ENCODE results near the gene FOXC1. TPM values are rescaled to one million over a fixed set of nuclear protein-coding genes. Genes with fewer than 3 reads are reported as not detected.

FOXC1 gene
- total and polyA plus RNA-seq, 4 donors: 0.08 to 0.33 (median 0.14) TPM

DNA sequence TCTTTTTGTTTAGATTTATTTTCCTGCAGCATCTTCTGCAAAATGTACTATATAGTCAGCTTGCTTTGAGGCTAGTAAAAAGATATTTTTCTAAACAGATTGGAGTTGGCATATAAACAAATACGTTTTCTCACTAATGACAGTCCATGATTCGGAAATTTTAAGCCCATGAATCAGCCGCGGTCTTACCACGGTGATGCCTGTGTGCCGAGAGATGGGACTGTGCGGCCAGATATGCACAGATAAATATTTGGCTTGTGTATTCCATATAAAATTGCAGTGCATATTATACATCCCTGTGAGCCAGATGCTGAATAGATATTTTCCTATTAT lies 3.2 kb downstream of the FOXC1 start:
- H3K9me3 ChIP-seq (ENCODE audit: control insufficient read depth in 4 of 4, low read length in 3 of 4): peaks cover 0 to 9% (median 1%) of the 10 kb centered on the region in 4 donors
- TF ChIP-seq, protein P1, sequence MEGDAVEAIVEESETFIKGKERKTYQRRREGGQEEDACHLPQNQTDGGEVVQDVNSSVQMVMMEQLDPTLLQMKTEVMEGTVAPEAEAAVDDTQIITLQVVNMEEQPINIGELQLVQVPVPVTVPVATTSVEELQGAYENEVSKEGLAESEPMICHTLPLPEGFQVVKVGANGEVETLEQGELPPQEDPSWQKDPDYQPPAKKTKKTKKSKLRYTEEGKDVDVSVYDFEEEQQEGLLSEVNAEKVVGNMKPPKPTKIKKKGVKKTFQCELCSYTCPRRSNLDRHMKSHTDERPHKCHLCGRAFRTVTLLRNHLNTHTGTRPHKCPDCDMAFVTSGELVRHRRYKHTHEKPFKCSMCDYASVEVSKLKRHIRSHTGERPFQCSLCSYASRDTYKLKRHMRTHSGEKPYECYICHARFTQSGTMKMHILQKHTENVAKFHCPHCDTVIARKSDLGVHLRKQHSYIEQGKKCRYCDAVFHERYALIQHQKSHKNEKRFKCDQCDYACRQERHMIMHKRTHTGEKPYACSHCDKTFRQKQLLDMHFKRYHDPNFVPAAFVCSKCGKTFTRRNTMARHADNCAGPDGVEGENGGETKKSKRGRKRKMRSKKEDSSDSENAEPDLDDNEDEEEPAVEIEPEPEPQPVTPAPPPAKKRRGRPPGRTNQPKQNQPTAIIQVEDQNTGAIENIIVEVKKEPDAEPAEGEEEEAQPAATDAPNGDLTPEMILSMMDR (IDR thresholded peaks at IDR 0.05; ENCODE audit: low read depth, low read length, missing input control): no peak
- TF ChIP-seq, protein P2, sequence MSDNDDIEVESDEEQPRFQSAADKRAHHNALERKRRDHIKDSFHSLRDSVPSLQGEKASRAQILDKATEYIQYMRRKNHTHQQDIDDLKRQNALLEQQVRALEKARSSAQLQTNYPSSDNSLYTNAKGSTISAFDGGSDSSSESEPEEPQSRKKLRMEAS (IDR thresholded peaks at IDR 0.05): no peak
- TF ChIP-seq RXRA (IDR thresholded peaks at IDR 0.05) (no peak), YY1 (IDR thresholded peaks at IDR 0.05) (no peak), FOXA2 (IDR thresholded peaks at IDR 0.05) (no peak), NR2F2 (IDR thresholded peaks at IDR 0.05) (no peak), HNF4A (conservative IDR thresholded peaks at IDR 0.05) (no peak)
- TF ChIP-seq, protein P3, sequence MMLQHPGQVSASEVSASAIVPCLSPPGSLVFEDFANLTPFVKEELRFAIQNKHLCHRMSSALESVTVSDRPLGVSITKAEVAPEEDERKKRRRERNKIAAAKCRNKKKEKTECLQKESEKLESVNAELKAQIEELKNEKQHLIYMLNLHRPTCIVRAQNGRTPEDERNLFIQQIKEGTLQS (IDR thresholded peaks at IDR 0.05): no peak
- no peak for DNase-seq (ENCODE audit: low spot score)
- no peak overlapping the region for H3K4me3 ChIP-seq (ENCODE audit: low read depth in 1 of 3, low read length in 3 of 3)
- H3K27ac ChIP-seq (ENCODE audit: low read depth in 1 of 2, low read length in 2 of 2): no peak overlapping the region
- H3K9ac ChIP-seq (ENCODE audit: low read depth in 1 of 2, low read length in 2 of 2): no peak overlapping the region
- H3K4me1 ChIP-seq (ENCODE audit: control insufficient read depth in 4 of 4, insufficient read depth in 4 of 4, low read length in 3 of 4): peaks cover 13 to 33% (median 28%) of the 10 kb centered on the region in 4 donors
- 33% methylated on average over 7 of the region's 7 CpGs for WGBS
- peaks cover 2 to 27% (median 9%) of the 10 kb centered on the region in 4 donors for H3K27me3 ChIP-seq (ENCODE audit: control insufficient read depth in 4 of 4, insufficient read depth in 4 of 4, low read length in 3 of 4)
- H3K36me3 ChIP-seq (ENCODE audit: control insufficient read depth in 4 of 4, insufficient read depth in 3 of 4, low read depth in 1 of 4, low read length in 3 of 4): no peaks in the 10 kb centered on the region

DNA sequence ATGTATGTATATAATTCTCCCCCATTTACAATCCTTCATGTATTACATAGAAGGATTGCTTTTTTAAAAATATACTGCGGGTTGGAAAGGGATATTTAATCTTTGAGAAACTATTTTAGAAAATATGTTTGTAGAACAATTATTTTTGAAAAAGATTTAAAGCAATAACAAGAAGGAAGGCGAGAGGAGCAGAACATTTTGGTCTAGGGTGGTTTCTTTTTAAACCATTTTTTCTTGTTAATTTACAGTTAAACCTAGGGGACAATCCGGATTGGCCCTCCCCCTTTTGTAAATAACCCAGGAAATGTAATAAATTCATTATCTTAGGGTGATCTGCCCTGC lies 3.6 kb downstream of the FOXC1 start:
- H3K4me1 ChIP-seq (ENCODE audit: control insufficient read depth in 4 of 4, insufficient read depth in 4 of 4, low read length in 3 of 4): peaks cover 13 to 31% (median 26%) of the 10 kb centered on the region in 4 donors
- H3K27me3 ChIP-seq (ENCODE audit: control insufficient read depth in 4 of 4, insufficient read depth in 4 of 4, low read length in 3 of 4): peaks cover 2 to 31% (median 7%) of the 10 kb centered on the region in 4 donors
- no peak overlapping the region for H3K27ac ChIP-seq (ENCODE audit: low read depth in 1 of 2, low read length in 2 of 2)
- 27% methylated on average over 3 of the region's 3 CpGs for WGBS
- H3K36me3 ChIP-seq (ENCODE audit: control insufficient read depth in 4 of 4, insufficient read depth in 3 of 4, low read depth in 1 of 4, low read length in 3 of 4): no peaks in the 10 kb centered on the region
- TF ChIP-seq, protein P3 (IDR thresholded peaks at IDR 0.05): no peak
- no peak for TF ChIP-seq RAD21 (IDR thresholded peaks at IDR 0.05)
- TF ChIP-seq FOXA2 (IDR thresholded peaks at IDR 0.05): no peak
- H3K9me3 ChIP-seq (ENCODE audit: control insufficient read depth in 4 of 4, low read length in 3 of 4): peaks cover 0 to 9% (median 1%) of the 10 kb centered on the region in 4 donors
- H3K9ac ChIP-seq (ENCODE audit: low read depth in 1 of 2, low read length in 2 of 2): no peak overlapping the region
- H3K4me3 ChIP-seq (ENCODE audit: low read depth in 1 of 3, low read length in 3 of 3): no peak overlapping the region
- no peak for DNase-seq (ENCODE audit: low spot score)

DNA sequence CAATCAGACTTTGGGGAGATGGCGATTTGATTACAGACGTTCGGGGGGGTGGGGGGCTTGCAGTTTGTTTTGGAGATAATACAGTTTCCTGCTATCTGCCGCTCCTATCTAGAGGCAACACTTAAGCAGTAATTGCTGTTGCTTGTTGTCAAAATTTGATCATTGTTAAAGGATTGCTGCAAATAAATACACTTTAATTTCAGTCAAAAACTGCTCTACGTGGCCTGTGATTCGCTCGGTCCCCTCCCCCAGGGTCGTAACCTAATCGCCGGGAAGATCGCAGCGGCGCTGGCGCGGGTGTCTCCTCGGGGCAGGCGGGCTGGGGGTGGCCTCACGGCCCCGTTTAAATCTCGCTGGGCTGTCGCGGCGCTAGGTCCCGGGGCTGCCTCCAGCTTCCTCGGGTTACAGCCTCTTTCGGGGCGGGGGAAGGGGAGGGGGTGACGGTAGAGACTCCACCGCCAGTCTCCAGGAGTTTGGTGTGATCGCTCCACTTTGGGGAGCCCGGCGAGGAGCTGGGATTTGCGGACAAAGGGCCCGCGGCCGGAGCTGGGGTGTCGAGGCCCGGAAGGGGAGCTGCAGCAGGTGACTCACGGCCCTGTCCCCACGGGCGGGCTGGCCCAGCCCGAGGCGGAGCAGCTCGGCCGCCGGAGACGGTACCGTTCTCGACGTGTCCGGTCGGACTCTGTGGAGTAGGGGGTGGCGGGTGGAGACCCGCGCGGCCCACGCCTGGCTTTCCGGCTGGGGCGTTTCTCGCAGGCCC lies 4.2 kb downstream of the FOXC1 start:
- no peak for DNase-seq (ENCODE audit: low spot score)
- Histone ChIP-seq H3K9ac (ENCODE audit: low read depth in 1 of 2, low read length in 2 of 2) (no peak overlapping the region), H3K27ac (ENCODE audit: low read depth in 1 of 2, low read length in 2 of 2) (no peak overlapping the region), H3K27me3 (ENCODE audit: control insufficient read depth in 4 of 4, insufficient read depth in 4 of 4, low read length in 3 of 4) (peaks cover 2 to 30% (median 4%) of the 10 kb centered on the region in 4 donors), H3K9me3 (ENCODE audit: control insufficient read depth in 4 of 4, low read length in 3 of 4) (peaks cover 0 to 9% (median 1%) of the 10 kb centered on the region in 4 donors), H3K4me1 (ENCODE audit: control insufficient read depth in 4 of 4, insufficient read depth in 4 of 4, low read length in 3 of 4) (peaks cover 13 to 28% (median 22%) of the 10 kb centered on the region in 4 donors), H3K4me3 (ENCODE audit: low read depth in 1 of 3, low read length in 3 of 3) (peak overlapping the region in 1 of 3 donors; percentile 20), H3K36me3 (ENCODE audit: control insufficient read depth in 4 of 4, insufficient read depth in 3 of 4, low read depth in 1 of 4, low read length in 3 of 4) (no peaks in the 10 kb centered on the region)
- 8% methylated on average over 60 of the region's 60 CpGs for WGBS
- no peak for TF ChIP-seq YY1 (IDR thresholded peaks at IDR 0.05)
- TF ChIP-seq, protein P2 (IDR thresholded peaks at IDR 0.05): no peak
- no peak for TF ChIP-seq SP1 (IDR thresholded peaks at IDR 0.05)
- no peak for TF ChIP-seq JUND (IDR thresholded peaks at IDR 0.05)
- TF ChIP-seq, protein P4, sequence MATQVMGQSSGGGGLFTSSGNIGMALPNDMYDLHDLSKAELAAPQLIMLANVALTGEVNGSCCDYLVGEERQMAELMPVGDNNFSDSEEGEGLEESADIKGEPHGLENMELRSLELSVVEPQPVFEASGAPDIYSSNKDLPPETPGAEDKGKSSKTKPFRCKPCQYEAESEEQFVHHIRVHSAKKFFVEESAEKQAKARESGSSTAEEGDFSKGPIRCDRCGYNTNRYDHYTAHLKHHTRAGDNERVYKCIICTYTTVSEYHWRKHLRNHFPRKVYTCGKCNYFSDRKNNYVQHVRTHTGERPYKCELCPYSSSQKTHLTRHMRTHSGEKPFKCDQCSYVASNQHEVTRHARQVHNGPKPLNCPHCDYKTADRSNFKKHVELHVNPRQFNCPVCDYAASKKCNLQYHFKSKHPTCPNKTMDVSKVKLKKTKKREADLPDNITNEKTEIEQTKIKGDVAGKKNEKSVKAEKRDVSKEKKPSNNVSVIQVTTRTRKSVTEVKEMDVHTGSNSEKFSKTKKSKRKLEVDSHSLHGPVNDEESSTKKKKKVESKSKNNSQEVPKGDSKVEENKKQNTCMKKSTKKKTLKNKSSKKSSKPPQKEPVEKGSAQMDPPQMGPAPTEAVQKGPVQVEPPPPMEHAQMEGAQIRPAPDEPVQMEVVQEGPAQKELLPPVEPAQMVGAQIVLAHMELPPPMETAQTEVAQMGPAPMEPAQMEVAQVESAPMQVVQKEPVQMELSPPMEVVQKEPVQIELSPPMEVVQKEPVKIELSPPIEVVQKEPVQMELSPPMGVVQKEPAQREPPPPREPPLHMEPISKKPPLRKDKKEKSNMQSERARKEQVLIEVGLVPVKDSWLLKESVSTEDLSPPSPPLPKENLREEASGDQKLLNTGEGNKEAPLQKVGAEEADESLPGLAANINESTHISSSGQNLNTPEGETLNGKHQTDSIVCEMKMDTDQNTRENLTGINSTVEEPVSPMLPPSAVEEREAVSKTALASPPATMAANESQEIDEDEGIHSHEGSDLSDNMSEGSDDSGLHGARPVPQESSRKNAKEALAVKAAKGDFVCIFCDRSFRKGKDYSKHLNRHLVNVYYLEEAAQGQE (IDR thresholded peaks at IDR 0.05): no peak
- TF ChIP-seq HNF4G (IDR thresholded peaks at IDR 0.05): no peak
- TF ChIP-seq HNF4A (conservative IDR thresholded peaks at IDR 0.05): no peak
- TF ChIP-seq, protein P5, sequence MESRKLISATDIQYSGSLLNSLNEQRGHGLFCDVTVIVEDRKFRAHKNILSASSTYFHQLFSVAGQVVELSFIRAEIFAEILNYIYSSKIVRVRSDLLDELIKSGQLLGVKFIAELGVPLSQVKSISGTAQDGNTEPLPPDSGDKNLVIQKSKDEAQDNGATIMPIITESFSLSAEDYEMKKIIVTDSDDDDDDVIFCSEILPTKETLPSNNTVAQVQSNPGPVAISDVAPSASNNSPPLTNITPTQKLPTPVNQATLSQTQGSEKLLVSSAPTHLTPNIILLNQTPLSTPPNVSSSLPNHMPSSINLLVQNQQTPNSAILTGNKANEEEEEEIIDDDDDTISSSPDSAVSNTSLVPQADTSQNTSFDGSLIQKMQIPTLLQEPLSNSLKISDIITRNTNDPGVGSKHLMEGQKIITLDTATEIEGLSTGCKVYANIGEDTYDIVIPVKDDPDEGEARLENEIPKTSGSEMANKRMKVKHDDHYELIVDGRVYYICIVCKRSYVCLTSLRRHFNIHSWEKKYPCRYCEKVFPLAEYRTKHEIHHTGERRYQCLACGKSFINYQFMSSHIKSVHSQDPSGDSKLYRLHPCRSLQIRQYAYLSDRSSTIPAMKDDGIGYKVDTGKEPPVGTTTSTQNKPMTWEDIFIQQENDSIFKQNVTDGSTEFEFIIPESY (IDR thresholded peaks at IDR 0.05): no peak
- TF ChIP-seq, protein P1 (IDR thresholded peaks at IDR 0.05; ENCODE audit: low read depth, low read length, missing input control): no peak
- no peak for TF ChIP-seq EGR1 (IDR thresholded peaks at IDR 0.05; ENCODE audit: low read depth in 2 of 2)
- no peak for TF ChIP-seq RXRA (IDR thresholded peaks at IDR 0.05)
- TF ChIP-seq RAD21 (IDR thresholded peaks at IDR 0.05): no peak
